GM12874 (cell line): ENCODE data around the gene FOXP4.

Source experiments
- CTCF ChIP-seq: IDR thresholded peaks from 2 replicates; pipeline ENCODE4 v1.5.1; 2011; ENCODE audit warnings: low read depth, mild to moderate bottlenecking, control low read depth, low read length, moderate library complexity; ENCODE audit not compliant: insufficient read depth

Gene FOXP4

GRCh38 chr6:41568585-41569384, 22.6 kb downstream of the FOXP4 start:
- no peak for TF ChIP-seq CTCF

- no peak for TF ChIP-seq CTCF
Observed at GRCh38 chr6:41570259-41570615, 24.1 kb downstream of the FOXP4 start.

DNA sequence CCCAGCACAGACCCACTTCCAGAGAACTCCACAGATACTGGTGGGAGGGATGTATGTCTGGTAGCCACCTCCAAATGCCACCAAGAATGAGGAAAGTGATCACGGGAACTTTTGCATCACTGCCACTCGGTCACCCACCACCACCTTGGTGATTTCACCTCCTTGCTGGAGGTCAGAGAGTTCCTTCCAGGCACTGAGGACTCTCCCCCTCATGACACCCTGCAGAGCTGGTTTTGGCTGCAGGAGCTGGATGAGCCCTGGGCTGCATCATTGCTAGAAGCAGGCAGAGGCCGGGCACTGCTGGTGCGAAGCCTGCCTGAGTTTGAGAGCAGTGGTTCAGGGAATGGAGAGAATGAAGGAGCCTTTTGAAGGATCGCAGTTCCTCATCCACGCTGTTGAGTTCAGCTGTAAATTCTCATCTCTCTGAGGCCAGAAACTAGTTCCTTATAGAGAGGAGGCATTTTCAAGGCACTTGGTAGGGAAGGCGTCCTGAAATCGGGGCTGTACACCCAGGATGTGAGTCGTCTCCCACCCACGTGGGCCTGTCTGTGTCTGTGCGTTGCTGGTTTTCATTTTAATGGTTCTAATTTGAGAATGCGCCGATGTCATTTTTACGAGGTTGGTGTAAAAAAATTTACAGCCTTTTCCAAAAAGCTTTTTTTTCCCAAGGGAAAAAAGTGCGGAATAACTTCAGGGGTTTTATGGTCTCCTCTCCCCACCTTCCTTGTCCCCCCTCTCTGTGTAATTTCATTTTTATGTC, 25.0 kb downstream of the FOXP4 start:
- no peak for TF ChIP-seq CTCF

DNA sequence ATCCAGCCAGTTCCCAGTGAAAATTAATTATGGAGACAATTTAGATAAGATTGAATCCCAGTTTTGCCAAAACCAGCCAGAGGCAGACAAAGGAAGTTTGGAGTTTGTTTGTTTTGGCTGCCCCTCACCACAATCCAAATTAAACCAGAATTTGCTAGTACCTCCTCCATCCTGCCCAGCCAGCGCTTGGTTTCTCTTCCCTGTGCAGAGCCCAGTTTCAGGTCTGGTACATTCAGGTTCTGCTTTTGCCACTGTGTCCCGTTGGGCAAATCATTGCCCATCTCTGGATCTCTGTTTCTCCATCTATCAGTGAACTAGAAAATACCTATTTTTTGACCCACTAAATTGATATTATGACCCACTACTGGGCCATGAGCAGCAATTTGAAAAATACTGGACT, 26.4 kb downstream of the FOXP4 start:
- no peak for TF ChIP-seq CTCF

DNA sequence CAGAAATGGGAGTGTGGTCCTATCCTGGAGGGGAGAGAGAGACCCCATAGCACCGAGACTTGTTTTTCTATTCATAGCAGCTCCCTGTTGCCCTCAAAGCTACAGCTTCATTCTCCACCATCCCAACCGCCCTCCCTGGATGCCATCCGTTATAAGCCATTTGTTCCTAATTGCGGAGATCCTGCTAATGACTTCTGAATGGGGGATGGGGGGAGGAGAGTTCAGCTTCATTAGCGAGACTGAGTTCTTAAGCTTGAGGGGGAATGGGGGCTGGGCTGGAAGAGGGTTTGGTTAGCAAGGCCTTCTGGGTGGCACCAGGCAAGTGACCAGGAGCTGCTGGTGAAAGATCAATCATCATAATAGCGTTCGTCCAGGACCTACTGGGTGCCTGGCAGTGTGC, 27.1 kb downstream of the FOXP4 start:
- TF ChIP-seq CTCF, result no peak

DNA sequence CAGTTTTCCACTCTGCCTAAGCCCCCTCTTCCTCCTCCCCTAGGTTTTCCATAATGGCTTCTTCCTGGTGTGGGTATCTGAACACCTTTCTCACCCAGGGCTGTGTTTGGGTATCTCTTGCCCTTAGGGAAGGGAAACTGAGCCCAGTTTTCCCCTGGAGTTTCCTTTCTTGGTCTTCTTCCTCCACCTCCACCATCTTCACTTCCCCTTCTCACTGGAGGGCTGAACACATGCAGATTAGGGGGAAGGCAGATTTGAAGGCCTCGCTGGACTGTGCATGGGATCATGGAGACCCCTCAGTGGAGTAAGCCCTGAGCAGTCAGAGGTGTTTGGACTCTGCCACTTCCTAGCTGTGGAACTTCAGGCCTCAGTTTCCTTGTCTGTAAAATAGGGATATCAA, 27.8 kb downstream of the FOXP4 start:
- no peak for TF ChIP-seq CTCF

GRCh38 chr6:41575598-41575997, 29.4 kb downstream of the FOXP4 start:
- TF ChIP-seq CTCF, result no peak
